Activated B cell treated with CpG ODN at 0.5 μM for 24 hours (primary cell): Measurements from ENCODE around the gene ARHGAP19. TPM values are rescaled to one million over a fixed set of nuclear protein-coding genes. Genes with fewer than 3 reads are reported as not detected.
"Not testable (repeated sequence)": the region's sequence is repeated elsewhere in the genome, so short reads cannot be mapped to it uniquely, and the experiment has no call there.

Source experiments
- ATAC-seq: fragments of 200-7000 bp; cut with Tn5 transposase; one replicate; pipeline ENCODE4 v1.10.0; 2021; ENCODE audit warnings: low read depth, mild to moderate bottlenecking, moderate library complexity
- CTCF ChIA-PET: fragments of 350-600 bp; sonication (Branson Sonifier 250); formaldehyde crosslinking; loops from one replicate; lab custom pipeline; 2021; ENCODE audit warnings: antibody characterized with exemption; lab: Charles Lee
- POLR2A ChIA-PET: fragments of 350-600 bp; sonication (Branson Sonifier 250); formaldehyde crosslinking; loops from one replicate; lab custom pipeline; 2021; ENCODE audit warnings: antibody characterized with exemption; lab: Charles Lee
- DNase-seq: peaks from one replicate; pipeline ENCODE4 v3.0.0; 2022
- H3K27ac Mint-ChIP-seq: one replicate; pipeline ENCODE4 v1.8.0; 2020; ENCODE audit warnings: mixed read lengths
- H3K27me3 Mint-ChIP-seq: one replicate; pipeline ENCODE4 v1.8.0; 2021; ENCODE audit warnings: mixed read lengths
- H3K36me3 Mint-ChIP-seq: one replicate; pipeline ENCODE4 v1.8.0; 2021; ENCODE audit warnings: low read depth, mixed read lengths
- H3K4me1 Mint-ChIP-seq: one replicate; pipeline ENCODE4 v1.8.0; 2021; ENCODE audit warnings: mixed read lengths
- H3K4me3 Mint-ChIP-seq: one replicate; pipeline ENCODE4 v1.8.0; 2020; ENCODE audit warnings: mild to moderate bottlenecking, mixed read lengths
- H3K9me3 Mint-ChIP-seq: one replicate; pipeline ENCODE4 v1.8.0; 2020; ENCODE audit warnings: mixed read lengths
- CTCF ChIP-seq: fragments of 200-600 bp; IDR thresholded peaks from one replicate; pipeline ENCODE4 v1.8.0; 2022; ENCODE audit warnings: antibody characterized with exemption, mild to moderate bottlenecking
- intact Hi-C: fragments of 100-400 bp; cut with micrococcal nuclease; formaldehyde crosslinking; loops from one replicate; pipeline ENCODE4 v1.15.1; 2024
- total RNA-seq: library from RNA; stranded (reverse); gene quantifications from 2 replicates; pipeline ENCODE4 v1.2.3, GENCODE V29; 2022

The ARHGAP19 gene
- total RNA-seq, 1 donor from 2014 or later = 14.7 TPM

DNA sequence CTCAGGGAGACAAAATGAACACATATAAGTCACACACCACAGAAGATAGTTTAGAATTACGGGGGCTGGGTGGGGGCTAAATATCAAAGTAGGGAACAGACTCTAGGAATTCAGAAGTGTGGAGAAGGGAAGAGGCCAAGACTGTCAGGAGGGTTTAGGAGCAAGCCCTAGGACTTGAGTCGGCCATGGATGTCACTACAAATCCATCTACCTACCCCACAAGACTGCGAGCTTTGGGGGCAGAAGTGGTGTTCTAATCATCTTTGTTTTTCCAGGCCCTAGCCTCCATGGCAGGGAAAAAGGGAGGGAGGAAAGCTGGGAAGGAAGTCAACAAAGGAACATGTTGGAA, 5.8 kb upstream of the ARHGAP19 start:
- DNase-seq (no peak), ATAC-seq (no peak)
- ChIA-PET POLR2A (no interaction called here), CTCF (no interaction called here)
- no peak overlapping the region for H3K27ac Mint-ChIP-seq
- TF ChIP-seq CTCF = no peak
- H3K27me3 Mint-ChIP-seq = peaks cover 1% of the 10 kb centered on the region
- intact Hi-C loops = no loop called here
- no peaks in the 10 kb centered on the region for H3K9me3 Mint-ChIP-seq
- H3K4me3 Mint-ChIP-seq = no peak overlapping the region
- no peaks in the 10 kb centered on the region for H3K36me3 Mint-ChIP-seq
- no peaks in the 10 kb centered on the region for H3K4me1 Mint-ChIP-seq

DNA sequence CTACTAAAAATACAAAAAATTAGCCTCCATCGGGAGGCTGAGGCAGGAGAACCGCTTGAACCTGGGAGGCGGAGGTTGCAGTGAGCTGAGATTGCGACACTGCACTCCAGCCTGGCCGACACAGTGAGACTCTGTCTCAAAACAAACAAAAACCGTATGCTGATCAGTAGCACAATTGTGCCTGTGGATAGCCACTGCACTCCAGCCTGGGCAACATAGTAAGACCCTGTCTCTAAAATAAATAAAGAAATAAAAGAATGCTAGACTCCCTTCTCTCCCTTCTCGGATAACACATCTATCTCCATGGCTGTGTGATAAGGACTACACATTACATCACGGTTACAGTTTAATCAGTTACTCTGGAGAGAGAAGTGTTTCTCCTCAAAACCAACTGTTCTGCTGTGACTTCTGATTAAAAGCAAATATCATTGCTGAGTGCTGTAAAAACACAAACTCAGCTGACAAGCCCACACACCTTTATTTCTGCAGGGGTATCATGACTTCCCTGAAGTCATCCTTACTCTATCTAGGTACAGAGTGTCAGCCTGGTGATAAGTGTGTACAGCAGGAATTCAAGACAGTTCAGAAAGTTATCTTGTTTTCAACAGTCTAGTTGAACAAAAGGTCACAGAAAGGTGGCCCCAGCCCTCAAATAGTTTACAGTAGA, 5.3 kb upstream of the ARHGAP19 start:
- no peak overlapping the region for H3K4me3 Mint-ChIP-seq
- POLR2A ChIA-PET = no interaction called here

DNA sequence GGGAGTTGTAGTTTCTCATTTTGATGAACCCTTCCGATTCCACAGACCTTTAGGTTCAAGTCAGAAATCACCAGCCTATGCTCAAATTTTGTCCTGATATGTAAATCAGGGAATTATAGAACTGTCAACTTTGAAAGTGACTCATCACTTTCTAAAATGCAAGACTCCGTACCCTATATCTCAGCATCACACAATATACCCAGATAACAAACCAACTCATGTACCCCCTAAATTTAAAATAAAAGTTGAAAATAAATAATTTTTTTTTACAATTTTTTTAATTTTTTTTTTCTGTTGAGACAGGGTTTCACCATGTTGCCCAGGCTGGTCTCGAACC, 393 bp upstream of the ARHGAP19 start:
- no peak for TF ChIP-seq CTCF
- CTCF ChIA-PET = interaction anchor here (1.5 kb wide), 1 partner anchor 14 kb away, joined by 5 read pairs; no protein-coding TSS in a partner anchor
- intact Hi-C loops = loop anchor here (1.0 to 5.0 kb wide), 8 partner anchors 14 to 839 kb away; partner anchors contain the start of genes EXOSC1, FRAT1, FRAT2 and MMS19
- POLR2A ChIA-PET = interaction anchor here (0.7 to 1.6 kb wide), 3 partner anchors 26 to 109 kb away, joined by 3 to 4 read pairs (median 3); partner anchors contain the start of genes FRAT1 and FRAT2
- H3K36me3 Mint-ChIP-seq = peaks cover 3% of the 10 kb centered on the region
- no peak for ATAC-seq
- peak overlapping the region; percentile 92 for H3K4me3 Mint-ChIP-seq
- peak overlapping the region; percentile 85 for H3K27ac Mint-ChIP-seq
- H3K27me3 Mint-ChIP-seq = peaks cover 1% of the 10 kb centered on the region
- DNase-seq = no peak
- no peaks in the 10 kb centered on the region for H3K9me3 Mint-ChIP-seq
- peaks cover 19% of the 10 kb centered on the region for H3K4me1 Mint-ChIP-seq

More for the DNA sequence above, 5.3 kb upstream of the ARHGAP19 start:
- no peak for ATAC-seq
- Mint-ChIP-seq H3K36me3 (no peaks in the 10 kb centered on the region), H3K4me1 (peaks cover 2% of the 10 kb centered on the region), H3K27ac (no peak overlapping the region), H3K27me3 (peaks cover 1% of the 10 kb centered on the region), H3K9me3 (no peaks in the 10 kb centered on the region)
- intact Hi-C loops = no loop called here
- CTCF ChIA-PET = no interaction called here
- no peak for TF ChIP-seq CTCF
- DNase-seq = no peak

DNA sequence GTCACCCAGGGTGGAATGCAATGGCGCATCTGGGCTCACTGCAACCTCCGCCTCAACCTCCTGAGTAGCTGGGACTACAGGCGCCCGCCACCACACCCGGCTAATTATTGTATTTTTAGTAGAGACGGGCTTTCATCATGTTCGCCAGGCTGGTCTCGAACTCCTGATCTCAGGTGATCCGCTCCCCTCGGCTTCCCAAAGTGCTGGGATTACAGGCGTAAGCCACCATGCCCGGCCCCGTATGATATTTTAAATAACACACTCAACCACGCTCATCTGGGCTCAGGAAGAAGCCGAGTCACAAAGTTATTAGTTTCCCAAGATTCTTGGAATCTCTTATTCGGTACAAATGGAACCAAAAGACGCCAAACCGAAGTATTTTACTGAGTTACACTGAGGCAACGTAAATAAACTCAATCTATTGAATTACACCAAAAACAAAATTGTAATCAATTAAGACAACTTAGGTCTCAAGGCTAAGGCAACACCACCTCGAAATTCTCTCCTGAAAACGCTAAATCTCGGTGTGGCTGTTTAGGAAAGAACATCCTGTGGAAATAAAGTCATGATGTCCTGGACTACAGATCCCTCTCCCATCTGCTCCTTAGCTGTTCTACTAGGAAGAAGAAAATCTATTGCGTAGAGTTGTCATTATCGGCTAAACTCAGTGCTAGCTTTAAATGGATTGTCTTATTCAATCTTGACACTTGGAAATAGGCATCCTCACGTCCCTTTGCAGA, 910 bp downstream of the ARHGAP19 start:
- H3K9me3 Mint-ChIP-seq = no peaks in the 10 kb centered on the region
- H3K27ac Mint-ChIP-seq = peak overlapping the region; percentile 85
- intact Hi-C loops = loop anchor here (1.0 to 5.0 kb wide), 8 partner anchors 13 to 841 kb away; partner anchors contain the start of genes EXOSC1, FRAT1, FRAT2 and MMS19
- DNase-seq = no peak
- peaks cover 5% of the 10 kb centered on the region for H3K36me3 Mint-ChIP-seq
- no peak for ATAC-seq
- peak overlapping the region; percentile 92 for H3K4me3 Mint-ChIP-seq
- POLR2A ChIA-PET = interaction anchor here (1.1 to 1.6 kb wide), 2 partner anchors 43 to 110 kb away, joined by 3 to 4 read pairs; partner anchors contain the start of gene FRAT2
- H3K4me1 Mint-ChIP-seq = peaks cover 19% of the 10 kb centered on the region
- CTCF ChIA-PET = interaction anchor here (1.5 kb wide), 1 partner anchor 12 kb away, joined by 5 read pairs; no protein-coding TSS in a partner anchor
- no peak for TF ChIP-seq CTCF
- peaks cover 1% of the 10 kb centered on the region for H3K27me3 Mint-ChIP-seq

GRCh38 chr10:97290576-97291356, 1.7 kb downstream of the ARHGAP19 start:
- CTCF ChIA-PET, POLR2A ChIA-PET: not testable (repeated sequence)
- peak overlapping the region; percentile 46 for H3K4me3 Mint-ChIP-seq

DNA sequence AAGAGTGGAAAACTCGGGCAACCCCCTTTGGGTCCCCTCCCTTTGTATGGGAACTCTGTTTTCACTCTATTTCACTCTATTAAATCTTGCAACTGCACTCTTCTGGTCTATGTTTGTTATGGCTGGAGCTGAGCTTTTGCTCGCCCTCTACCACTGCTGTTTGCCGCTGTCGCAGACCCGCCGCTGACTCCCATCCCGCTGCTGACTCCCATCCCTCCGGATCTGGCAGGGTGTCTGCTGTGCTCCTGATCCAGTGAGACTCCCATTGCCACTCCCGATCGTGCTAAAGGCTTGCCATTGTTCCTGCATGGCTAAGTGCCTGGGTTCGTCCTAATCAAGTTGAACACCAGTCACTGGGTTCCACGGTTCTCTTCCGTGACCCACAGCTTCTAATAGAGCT, 2.4 kb downstream of the ARHGAP19 start:
- H3K27me3 Mint-ChIP-seq, H3K4me3 Mint-ChIP-seq, H3K9me3 Mint-ChIP-seq, H3K27ac Mint-ChIP-seq, DNase-seq, H3K36me3 Mint-ChIP-seq, ATAC-seq, POLR2A ChIA-PET, CTCF ChIA-PET: not testable (repeated sequence)
- peaks cover 19% of the 10 kb centered on the region for H3K4me1 Mint-ChIP-seq
- intact Hi-C loops = loop anchor here (5.0 kb wide), 1 partner anchor 842 kb away; the partner anchor contains the start of gene R3HCC1L

More at GRCh38 chr10:97290576-97291356, 1.7 kb downstream of the ARHGAP19 start:
- not testable (repeated sequence) for DNase-seq, H3K27me3 Mint-ChIP-seq, H3K27ac Mint-ChIP-seq, H3K9me3 Mint-ChIP-seq, ATAC-seq, H3K36me3 Mint-ChIP-seq
- peaks cover 19% of the 10 kb centered on the region for H3K4me1 Mint-ChIP-seq
- intact Hi-C loops = loop anchor here (5.0 kb wide), 1 partner anchor 842 kb away; the partner anchor contains the start of gene R3HCC1L
